Left lung (tissue), 10 donors: Measurements from ENCODE around the gene TM4SF18. TPM values are rescaled to one million over a fixed set of nuclear protein-coding genes. Genes with fewer than 3 reads are reported as not detected.
A peak's percentile ranks its signal among the peaks of the same experiment; 100 is the strongest.

Source experiments
- ATAC-seq: fragments of 200-7000 bp; cut with Tn5 transposase; one replicate; pipeline ENCODE4 v1.9.1; 2020; ENCODE audit warnings: moderate library complexity
- DNase-seq, 4 donors: peaks; one replicate each; pipeline ENCODE4 v3.0.0-alpha.2; 2013 to 2020
- H3K27ac ChIP-seq, 2 donors: fragments of 200-600 bp; sonication (generic) in 1 of 2; one replicate each; pipeline versions ENCODE4 v1.5.0 to v1.8.0; 2020 to 2021
- H3K27me3 ChIP-seq, 2 donors: fragments of 200-600 bp; sonication (generic) in 1 of 2; one replicate each; pipeline versions ENCODE4 v1.5.0 to v1.8.0; 2020 to 2021
- H3K36me3 ChIP-seq, 2 donors: fragments of 200-600 bp; sonication (generic) in 1 of 2; one replicate each; pipeline versions ENCODE4 v1.5.0 to v1.8.0; 2020 to 2021
- H3K4me1 ChIP-seq, 2 donors: fragments of 200-600 bp; one replicate each; pipeline ENCODE4 v1.8.0; 2021
- H3K4me3 ChIP-seq, 2 donors: fragments of 200-600 bp; sonication (generic) in 1 of 2; one replicate each; pipeline versions ENCODE4 v1.5.0 to v1.8.0; 2020 to 2021; ENCODE audit warnings: mild to moderate bottlenecking in 1 of 2
- H3K9me3 ChIP-seq, 2 donors: fragments of 200-600 bp; sonication (generic) in 1 of 2; one replicate each; pipeline versions ENCODE4 v1.5.0 to v1.8.0; 2020 to 2021
- intact Hi-C, 2 donors: fragments of 100-400 bp; cut with DNase I; formaldehyde crosslinking; loops; one replicate each; pipeline versions ENCODE4 v1.11.2 to v1.14.2; 2022
- polyA plus RNA-seq, 6 donors: library from polyadenylated mRNA; unstranded; fragments of 120-200 nt; gene quantifications; one replicate each; pipeline ENCODE4 v1.2.1, GENCODE V29; 2013; ENCODE audit not compliant: insufficient read length in 6 of 6
- total RNA-seq, 2 donors: library from RNA; stranded (reverse); fragmentation: NEBNext Ultra II Directional; extraction: Animal tissue kit (Norgen Biotek cat#: 25700); gene quantifications; one replicate each; pipeline ENCODE4 v1.2.1, GENCODE V29; 2021
- TF ChIP-seq, protein P1 (sequence below), 2 donors: fragments of 200-600 bp; sonication (generic) in 1 of 2; IDR thresholded peaks; one replicate each; pipeline versions ENCODE4 v1.5.0 to v1.8.0; 2021; ENCODE audit warnings: antibody characterized with exemption in 2 of 2
- donor health status: DM: no; HTN: yes; CAD: no.
- donor health status: DM: no; HTN: no; CAD: no.

TM4SF18 gene
- total and polyA plus RNA-seq, 8 donors: 8.5 to 13.3 (median 9.8) TPM

DNA sequence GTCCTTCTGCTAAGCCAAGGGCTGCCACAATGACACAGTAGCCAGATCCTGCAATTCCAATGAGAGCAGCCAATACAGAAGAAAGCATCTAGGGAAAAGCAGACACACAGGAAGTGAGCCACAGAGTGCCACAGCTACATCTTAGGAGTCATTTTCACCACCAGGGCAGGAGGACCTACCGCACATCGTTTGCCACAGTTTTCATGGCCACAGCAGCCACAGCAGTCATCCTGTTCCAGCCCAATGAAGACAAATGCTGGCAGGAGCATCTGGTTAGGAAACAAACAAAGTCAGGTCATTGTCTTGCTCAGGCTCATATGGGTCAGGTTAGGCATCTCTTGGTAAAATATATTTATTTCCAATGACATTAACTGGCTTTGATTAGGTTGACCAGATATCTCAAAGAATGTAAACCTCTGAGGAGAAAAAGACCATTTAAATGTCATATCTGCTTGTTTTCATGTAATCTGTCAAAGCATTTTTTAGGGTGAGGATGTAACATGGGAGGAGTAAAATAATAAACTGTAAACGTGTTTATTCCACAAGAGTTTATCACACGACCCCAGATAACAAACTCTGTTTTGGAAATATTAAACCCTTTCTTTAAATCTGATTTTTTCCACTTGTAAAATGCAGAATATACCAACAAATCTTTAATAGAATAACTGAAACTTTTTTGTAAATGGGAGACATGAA lies 42.2 kb upstream of the TM4SF18 start:
- Histone ChIP-seq H3K36me3 (peaks cover 0 to 25% of the 10 kb centered on the region in 2 donors), H3K27me3 (no peaks in the 10 kb centered on the region), H3K4me1 (peaks cover 24 to 61% of the 10 kb centered on the region in 2 donors), H3K9me3 (no peaks in the 10 kb centered on the region), H3K27ac (peak overlapping the region; percentile 84 to 89), H3K4me3 (peak overlapping the region; percentile 38 to 48)
- intact Hi-C loops: no loop called here
- TF ChIP-seq, protein P1, sequence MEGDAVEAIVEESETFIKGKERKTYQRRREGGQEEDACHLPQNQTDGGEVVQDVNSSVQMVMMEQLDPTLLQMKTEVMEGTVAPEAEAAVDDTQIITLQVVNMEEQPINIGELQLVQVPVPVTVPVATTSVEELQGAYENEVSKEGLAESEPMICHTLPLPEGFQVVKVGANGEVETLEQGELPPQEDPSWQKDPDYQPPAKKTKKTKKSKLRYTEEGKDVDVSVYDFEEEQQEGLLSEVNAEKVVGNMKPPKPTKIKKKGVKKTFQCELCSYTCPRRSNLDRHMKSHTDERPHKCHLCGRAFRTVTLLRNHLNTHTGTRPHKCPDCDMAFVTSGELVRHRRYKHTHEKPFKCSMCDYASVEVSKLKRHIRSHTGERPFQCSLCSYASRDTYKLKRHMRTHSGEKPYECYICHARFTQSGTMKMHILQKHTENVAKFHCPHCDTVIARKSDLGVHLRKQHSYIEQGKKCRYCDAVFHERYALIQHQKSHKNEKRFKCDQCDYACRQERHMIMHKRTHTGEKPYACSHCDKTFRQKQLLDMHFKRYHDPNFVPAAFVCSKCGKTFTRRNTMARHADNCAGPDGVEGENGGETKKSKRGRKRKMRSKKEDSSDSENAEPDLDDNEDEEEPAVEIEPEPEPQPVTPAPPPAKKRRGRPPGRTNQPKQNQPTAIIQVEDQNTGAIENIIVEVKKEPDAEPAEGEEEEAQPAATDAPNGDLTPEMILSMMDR (IDR thresholded peaks at IDR 0.05): no peak
- ATAC-seq (no peak), DNase-seq (no peak)

DNA sequence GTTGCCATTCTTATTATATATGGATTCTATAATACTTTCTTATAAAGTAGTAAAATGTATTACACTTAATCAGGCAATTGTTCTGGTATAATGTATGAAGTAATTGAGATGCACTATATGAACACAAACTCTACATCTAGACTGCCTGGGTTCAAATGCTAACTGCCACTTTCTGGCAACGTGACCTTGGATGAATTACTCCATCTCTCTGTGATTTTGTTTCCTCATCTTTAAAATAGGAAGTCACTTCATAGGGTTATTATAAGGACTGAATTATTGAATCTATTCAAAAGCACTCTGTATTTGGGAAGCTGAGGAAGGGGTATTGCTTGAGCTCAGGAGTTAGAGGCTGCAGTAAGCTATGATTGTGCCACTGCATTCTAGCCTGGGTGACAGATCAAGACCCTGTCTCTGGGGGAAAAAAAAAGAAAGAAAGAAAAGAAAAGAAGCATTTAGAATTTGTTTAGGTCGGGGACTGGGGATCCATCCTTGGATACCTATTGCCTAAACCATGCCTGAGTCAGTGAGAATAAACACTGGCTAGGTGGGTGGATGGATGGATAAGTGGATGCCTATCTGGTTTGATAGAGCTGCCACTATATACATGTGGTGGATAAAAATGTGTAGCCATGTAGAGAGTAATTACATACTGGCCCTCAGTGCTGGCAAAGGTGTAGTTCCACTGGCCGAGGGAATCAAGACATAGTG lies 41.5 kb upstream of the TM4SF18 start:
- H3K4me3 ChIP-seq: peak overlapping the region; percentile 38 to 48
- peaks cover 26 to 65% of the 10 kb centered on the region in 2 donors for H3K4me1 ChIP-seq
- TF ChIP-seq, protein P1 (IDR thresholded peaks at IDR 0.05): no peak
- DNase-seq (no peak), ATAC-seq (peak; percentile 1)
- H3K36me3 ChIP-seq: peaks cover 0 to 25% of the 10 kb centered on the region in 2 donors
- no peaks in the 10 kb centered on the region for H3K27me3 ChIP-seq
- intact Hi-C loops: no loop called here
- H3K27ac ChIP-seq: peak overlapping the region; percentile 84 to 89
- H3K9me3 ChIP-seq: no peaks in the 10 kb centered on the region

DNA sequence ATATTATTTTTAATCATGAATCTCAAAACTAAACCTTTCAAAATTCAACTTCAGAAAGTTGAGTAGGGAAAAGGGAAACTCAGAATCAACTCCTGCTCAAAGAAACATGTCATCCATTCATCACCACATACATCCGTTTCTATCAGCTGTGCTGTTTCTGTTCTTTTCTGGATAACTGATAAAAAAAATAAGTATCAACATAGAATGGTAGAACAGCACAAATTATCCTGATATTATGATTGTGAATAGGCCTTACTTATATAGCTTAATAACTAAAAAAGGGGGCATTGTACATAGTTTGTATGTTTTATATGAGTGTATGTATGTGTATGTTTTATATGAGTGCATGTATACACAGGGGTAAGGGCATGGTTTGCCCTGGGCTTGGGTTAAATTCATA lies 41.0 kb upstream of the TM4SF18 start:
- peak overlapping the region in 1 of 2 donors; percentile 48 for H3K4me3 ChIP-seq
- TF ChIP-seq, protein P1 (IDR thresholded peaks at IDR 0.05): no peak
- DNase-seq (no peak), ATAC-seq (no peak)
- H3K9me3 ChIP-seq: no peaks in the 10 kb centered on the region
- peaks cover 0 to 25% of the 10 kb centered on the region in 2 donors for H3K36me3 ChIP-seq
- intact Hi-C loops: no loop called here
- H3K27ac ChIP-seq: peak overlapping the region; percentile 42 to 89
- H3K27me3 ChIP-seq: no peaks in the 10 kb centered on the region
- peaks cover 26 to 68% of the 10 kb centered on the region in 2 donors for H3K4me1 ChIP-seq

DNA sequence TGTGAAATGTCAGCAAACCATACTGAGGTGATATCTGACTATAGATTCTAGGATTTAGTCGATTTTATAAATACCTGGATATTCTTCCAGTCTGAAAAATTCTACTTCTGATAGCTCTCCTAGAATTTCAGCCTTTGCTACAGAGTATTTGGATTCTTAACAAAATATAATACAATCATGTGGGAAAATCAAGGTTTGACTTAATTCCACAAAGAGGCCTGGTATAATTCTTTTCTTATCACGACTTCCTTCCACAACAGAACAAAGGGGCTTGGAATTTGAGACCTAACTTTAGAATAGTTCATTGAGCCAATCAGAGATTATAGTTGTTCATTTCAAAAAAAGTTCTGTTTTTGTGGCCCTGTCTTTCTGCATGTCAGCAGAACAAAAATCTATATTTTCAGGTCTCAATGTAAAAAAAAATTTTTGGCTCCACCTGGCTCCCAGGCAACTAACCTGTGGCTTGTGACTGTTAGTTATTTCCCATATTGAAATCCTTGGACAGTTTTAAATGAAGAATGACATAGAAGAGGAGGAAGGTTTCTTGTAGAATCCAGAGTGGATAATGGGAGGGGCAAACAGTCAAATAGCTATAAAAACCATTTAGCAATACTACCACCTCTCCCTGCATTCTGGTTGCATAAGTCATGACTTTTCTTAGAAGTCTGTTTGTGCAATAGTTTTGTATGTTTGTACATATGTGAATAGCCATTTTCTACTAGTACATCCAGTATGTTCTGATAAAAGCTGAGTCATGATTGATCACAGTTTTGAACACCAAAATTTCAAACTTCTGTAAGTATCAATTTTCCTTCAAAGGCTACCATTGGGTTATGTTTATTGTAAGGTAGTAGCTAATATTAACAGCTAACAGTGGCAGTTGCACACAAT lies 40.0 kb upstream of the TM4SF18 start:
- no peak for DNase-seq

More for the DNA sequence above, 40.0 kb upstream of the TM4SF18 start:
- peak overlapping the region in 1 of 2 donors; percentile 48 for H3K4me3 ChIP-seq
- H3K27ac ChIP-seq: peak overlapping the region; percentile 42 to 89
- H3K27me3 ChIP-seq: no peaks in the 10 kb centered on the region
- intact Hi-C loops: no loop called here
- TF ChIP-seq, protein P1 (IDR thresholded peaks at IDR 0.05): no peak
- H3K9me3 ChIP-seq: no peaks in the 10 kb centered on the region
- no peak for ATAC-seq
- H3K4me1 ChIP-seq: peaks cover 26 to 70% of the 10 kb centered on the region in 2 donors
- H3K36me3 ChIP-seq: peaks cover 0 to 30% of the 10 kb centered on the region in 2 donors
